AML-193 (cell line): ENCODE data around the gene SEPTIN11.

ENCODE experiments used
- DNase-seq, 2 experiments: peaks; one replicate each; lab custom pipeline; 2025; lab: John Stamatoyannopoulos, UW

SEPTIN11 gene

GRCh38 chr4:76980261-76980660 is 30.7 kb downstream of the SEPTIN11 start:
- no peak for DNase-seq

DNA sequence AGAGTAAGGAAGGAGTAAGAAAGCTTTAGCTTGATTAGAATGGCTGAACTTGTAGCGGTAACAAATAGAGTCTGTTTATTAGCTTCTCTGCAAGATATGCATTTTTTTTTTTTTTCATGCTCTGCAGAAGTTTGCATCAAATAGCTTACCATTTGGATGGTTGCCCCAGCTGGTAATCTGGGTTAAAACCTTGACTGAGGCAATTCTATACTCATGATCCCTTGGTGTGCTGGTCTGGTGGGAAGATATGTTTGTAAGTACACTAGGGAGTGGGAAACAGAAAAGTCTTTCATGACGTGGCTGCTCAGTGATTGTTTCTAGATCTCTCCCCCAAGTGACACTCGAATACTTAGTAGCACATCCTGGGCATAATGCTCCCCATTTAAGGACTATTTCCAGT is 32.1 kb downstream of the SEPTIN11 start:
- DNase-seq = no peak

GRCh38 chr4:76982638-76983584 is 33.4 kb downstream of the SEPTIN11 start:
- DNase-seq = no peak

- DNase-seq = no peak
These were observed 34.6 kb downstream of the SEPTIN11 start for GRCh38 chr4:76984127-76984526.

DNA sequence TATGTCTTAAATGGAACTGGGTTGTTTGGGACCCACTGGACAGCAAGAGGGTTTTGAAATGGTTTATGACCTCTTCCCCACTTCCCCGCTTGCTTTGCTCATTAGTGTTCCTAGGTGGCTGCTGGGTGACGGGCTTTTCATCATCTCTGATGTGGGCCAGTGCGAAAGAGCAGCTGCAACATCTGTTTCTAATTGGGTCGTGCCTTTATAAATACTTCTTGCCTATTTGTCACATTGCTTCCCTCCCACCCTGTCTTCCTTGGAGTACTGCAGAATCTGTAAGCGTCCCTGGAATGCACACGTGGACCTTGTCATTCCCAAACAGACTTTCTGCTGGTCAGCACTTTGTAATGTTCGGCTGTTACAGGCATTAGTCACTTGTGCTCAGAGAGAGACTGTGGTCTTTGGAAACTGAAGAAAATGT is 35.2 kb downstream of the SEPTIN11 start:
- DNase-seq = no peak

DNA sequence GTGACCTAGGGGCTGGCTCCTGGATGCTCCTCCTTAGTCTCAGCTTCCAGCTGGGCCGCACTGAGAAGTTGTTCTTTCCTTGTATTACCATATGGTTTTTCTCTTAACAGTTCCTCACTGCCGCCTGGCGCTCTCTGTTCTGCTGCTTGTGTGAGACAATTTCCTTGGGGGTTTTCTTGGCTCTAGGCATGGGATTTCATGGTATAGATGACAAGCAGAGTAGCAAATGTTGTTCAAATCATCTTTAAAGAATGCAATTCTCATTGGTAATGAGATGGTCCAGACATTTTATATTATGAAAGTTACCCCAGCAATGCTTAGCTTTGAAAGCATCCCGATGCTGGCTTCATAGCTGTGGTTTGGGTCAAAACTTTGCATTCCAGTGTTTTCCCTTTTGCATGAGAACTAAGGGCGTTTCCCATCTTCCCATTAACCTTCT is 37.6 kb downstream of the SEPTIN11 start:
- no peak for DNase-seq

GRCh38 chr4:76987685-76988084 is 38.1 kb downstream of the SEPTIN11 start:
- DNase-seq = no peak

DNA sequence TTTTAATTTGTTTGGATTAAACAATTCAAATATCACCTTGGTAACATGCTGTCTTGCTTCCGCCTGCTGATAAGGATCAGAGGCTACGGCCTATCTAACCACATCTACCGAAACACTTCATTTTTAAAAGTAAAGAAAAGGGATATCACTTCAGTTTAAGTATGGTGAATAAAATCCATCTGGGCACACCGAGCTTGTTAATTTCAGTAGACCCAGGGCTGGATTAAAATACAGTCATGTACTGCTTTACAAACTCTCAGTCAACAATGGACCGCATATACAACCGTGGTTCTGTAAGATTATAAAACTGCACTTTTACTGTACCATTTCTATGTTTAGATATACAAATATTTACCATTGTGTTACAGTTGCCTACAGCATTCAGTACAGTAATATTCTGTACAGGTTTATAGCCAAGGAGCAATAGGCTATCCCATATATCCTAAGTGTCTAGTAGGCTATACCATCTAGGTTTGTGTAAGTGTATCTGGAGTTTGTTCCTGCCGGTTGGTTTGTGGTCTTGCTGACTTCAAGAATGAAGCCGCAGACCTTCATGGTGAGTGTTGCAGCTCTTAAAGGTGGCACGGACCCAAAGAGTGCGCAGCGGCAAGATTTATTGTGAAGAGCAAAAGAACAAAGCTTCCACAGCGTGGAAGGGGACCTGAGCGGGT is 40.0 kb downstream of the SEPTIN11 start:
- no peak for DNase-seq

- no peak for DNase-seq
These were observed 40.9 kb downstream of the SEPTIN11 start for GRCh38 chr4:76990288-76991080.

- DNase-seq = no peak
These were observed 41.7 kb downstream of the SEPTIN11 start for GRCh38 chr4:76991161-76991660.

GRCh38 chr4:76993787-76994641 is 44.5 kb downstream of the SEPTIN11 start:
- DNase-seq = no peak

- DNase-seq = no peak
These were observed 46.2 kb downstream of the SEPTIN11 start for GRCh38 chr4:76995776-76996175.

- no peak for DNase-seq
These were observed 46.9 kb downstream of the SEPTIN11 start for GRCh38 chr4:76996445-76996844.

- no peak for DNase-seq
These were observed 47.5 kb downstream of the SEPTIN11 start for GRCh38 chr4:76997077-76997476.

- no peak for DNase-seq
These were observed 48.0 kb downstream of the SEPTIN11 start for GRCh38 chr4:76997532-76997931.

GRCh38 chr4:76998251-76998901 is 48.8 kb downstream of the SEPTIN11 start:
- DNase-seq = no peak
